ENCODE measurements around the gene B4GAT1. TPM values are rescaled to one million over a fixed set of nuclear protein-coding genes. Genes with fewer than 3 reads are reported as not detected.

B4GAT1 gene
- total and polyA plus RNA-seq, 9 of the 15 experiments (the other 6 are each of a cell fraction or from before 2014, with no cell fraction given): 0.86 to 9.5 (median 3.8) TPM

DNA sequence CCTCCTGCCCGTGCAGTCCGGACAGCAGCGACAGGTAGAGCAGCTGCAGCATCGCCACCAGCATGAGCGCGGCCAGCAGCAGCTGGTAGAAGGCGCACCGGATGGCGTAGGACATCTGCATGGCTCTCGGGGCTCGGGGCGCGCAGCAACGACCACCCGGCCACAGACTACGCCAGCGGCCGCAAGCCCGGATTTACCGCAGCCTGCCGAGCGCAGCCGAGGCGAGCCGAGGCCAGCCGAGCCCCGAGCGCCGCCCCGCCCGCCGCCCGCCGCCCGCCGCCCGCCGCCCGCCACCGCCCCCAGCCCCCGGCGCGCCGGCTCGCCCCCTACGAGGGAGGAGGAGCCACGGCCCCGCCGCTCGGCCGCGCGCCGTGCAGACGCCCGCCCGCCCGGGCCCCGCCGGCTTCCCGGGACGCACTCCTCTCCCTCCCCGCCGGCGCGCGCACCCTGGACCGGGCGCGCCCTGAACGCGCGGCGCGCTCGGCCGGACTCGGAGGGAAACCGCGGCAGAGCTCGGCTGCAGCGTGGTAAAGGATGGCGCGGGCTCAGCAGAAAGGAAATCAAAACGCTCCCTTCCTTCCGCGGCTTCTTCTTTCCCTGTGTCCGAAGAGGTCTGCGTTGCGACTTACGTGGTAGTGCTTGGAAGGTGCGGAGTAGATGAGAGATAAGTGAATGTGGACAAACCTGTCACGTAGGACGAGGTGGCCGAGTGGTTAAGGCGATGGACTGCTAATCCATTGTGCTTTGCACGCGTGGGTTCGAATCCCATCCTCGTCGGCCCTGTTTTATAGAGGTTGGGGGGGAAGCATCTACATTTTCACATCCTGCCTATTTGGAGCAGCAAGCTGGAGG lies at the start of gene B4GAT1 (continued):
- TF ChIP-seq ZFPM2 (CRISPR knock-in tag; IDR thresholded peaks at IDR 0.05) (no peak), TARDBP (IDR thresholded peaks at IDR 0.05) (peak; percentile 93), SP2 (IDR thresholded peaks at IDR 0.05; ENCODE audit: extremely low read depth, low read depth, low read length, poor library complexity, severe bottlenecking) (no peak), POLR2B (IDR thresholded peaks at IDR 0.05; ENCODE audit: low read depth, partially characterized antibody) (peak; percentile 54), MED1 (CRISPR knock-in tag; IDR thresholded peaks at IDR 0.05; ENCODE audit: borderline replicate concordance) (0 out of 2 replicates have a peak, but pooled peaks have one; percentile 76), SETDB1 (IDR thresholded peaks at IDR 0.05; ENCODE audit: low read length) (no peak), TEAD2 (tag; IDR thresholded peaks at IDR 0.05) (no peak), GTF2A2 (tag; IDR thresholded peaks at IDR 0.05) (no peak), CEBPB (tag; IDR thresholded peaks at IDR 0.05) (no peak), FOXA3 (CRISPR knock-in tag; conservative IDR thresholded peaks at IDR 0.05 in 1 of 2, IDR thresholded peaks at IDR 0.05 in 1 of 2) (no peak), ZNF699 (CRISPR knock-in tag; IDR thresholded peaks at IDR 0.05; ENCODE audit: insufficient replicate concordance) (no peak), ZC3H11A (IDR thresholded peaks at IDR 0.05; ENCODE audit: low read depth, low read length) (no peak), TOE1 (IDR thresholded peaks at IDR 0.05; ENCODE audit: borderline replicate concordance) (no peak), TOE1 (CRISPR knock-in tag; IDR thresholded peaks at IDR 0.05; ENCODE audit: borderline replicate concordance, low read depth) (peak; percentile 84; the same call in 1 of the 2 replicates), ZNF785 (CRISPR knock-in tag; IDR thresholded peaks at IDR 0.05) (no peak), TCFL5 (CRISPR knock-in tag; conservative IDR thresholded peaks at IDR 0.05) (no peak), IRF2 (CRISPR knock-in tag; IDR thresholded peaks at IDR 0.05) (no peak), CSDE1 (IDR thresholded peaks at IDR 0.05) (peak in 1 of 2 experiments; percentile 77; a peak in 2 of 4 replicates), ZNF75A (CRISPR knock-in tag; IDR thresholded peaks at IDR 0.05) (no peak), ZBED1 (IDR thresholded peaks at IDR 0.05) (no peak; the same call in 1 of the 2 replicates), FOXK2 (conservative IDR thresholded peaks at IDR 0.05 in 1 of 2, IDR thresholded peaks at IDR 0.05 in 1 of 2; ENCODE audit: low read depth in 2 of 2) (peak in 1 of 2 experiments; percentile 44; a peak in 1 of 4 replicates)
- TF ChIP-seq, protein P1, sequence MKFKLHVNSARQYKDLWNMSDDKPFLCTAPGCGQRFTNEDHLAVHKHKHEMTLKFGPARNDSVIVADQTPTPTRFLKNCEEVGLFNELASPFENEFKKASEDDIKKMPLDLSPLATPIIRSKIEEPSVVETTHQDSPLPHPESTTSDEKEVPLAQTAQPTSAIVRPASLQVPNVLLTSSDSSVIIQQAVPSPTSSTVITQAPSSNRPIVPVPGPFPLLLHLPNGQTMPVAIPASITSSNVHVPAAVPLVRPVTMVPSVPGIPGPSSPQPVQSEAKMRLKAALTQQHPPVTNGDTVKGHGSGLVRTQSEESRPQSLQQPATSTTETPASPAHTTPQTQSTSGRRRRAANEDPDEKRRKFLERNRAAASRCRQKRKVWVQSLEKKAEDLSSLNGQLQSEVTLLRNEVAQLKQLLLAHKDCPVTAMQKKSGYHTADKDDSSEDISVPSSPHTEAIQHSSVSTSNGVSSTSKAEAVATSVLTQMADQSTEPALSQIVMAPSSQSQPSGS (CRISPR knock-in tag; IDR thresholded peaks at IDR 0.05): no peak
- TF ChIP-seq, protein P2, sequence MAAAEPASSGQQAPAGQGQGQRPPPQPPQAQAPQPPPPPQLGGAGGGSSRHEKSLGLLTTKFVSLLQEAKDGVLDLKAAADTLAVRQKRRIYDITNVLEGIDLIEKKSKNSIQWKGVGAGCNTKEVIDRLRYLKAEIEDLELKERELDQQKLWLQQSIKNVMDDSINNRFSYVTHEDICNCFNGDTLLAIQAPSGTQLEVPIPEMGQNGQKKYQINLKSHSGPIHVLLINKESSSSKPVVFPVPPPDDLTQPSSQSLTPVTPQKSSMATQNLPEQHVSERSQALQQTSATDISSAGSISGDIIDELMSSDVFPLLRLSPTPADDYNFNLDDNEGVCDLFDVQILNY (CRISPR knock-in tag; IDR thresholded peaks at IDR 0.05): 0 out of 2 replicates have a peak, but pooled peaks have one; percentile 70
- TF ChIP-seq, protein P3, sequence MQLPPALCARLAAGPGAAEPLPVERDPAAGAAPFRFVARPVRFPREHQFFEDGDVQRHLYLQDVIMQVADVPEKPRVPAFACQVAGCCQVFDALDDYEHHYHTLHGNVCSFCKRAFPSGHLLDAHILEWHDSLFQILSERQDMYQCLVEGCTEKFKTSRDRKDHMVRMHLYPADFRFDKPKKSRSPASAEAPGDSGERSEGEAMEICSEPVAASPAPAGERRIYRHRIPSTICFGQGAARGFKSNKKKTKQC (CRISPR knock-in tag; IDR thresholded peaks at IDR 0.05): no peak; the same call in 1 of the 2 replicates
- TF ChIP-seq, protein P4, sequence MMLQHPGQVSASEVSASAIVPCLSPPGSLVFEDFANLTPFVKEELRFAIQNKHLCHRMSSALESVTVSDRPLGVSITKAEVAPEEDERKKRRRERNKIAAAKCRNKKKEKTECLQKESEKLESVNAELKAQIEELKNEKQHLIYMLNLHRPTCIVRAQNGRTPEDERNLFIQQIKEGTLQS (IDR thresholded peaks at IDR 0.05): no peak
- TF ChIP-seq, protein P4 (CRISPR knock-in tag; conservative IDR thresholded peaks at IDR 0.05): no peak
